Stimulated activated effector memory CD8-positive, alpha-beta T cell treated with anti-CD3 and anti-CD28 coated beads, Interleukin-12 subunit alpha, Interleukin-12 subunit beta, amount 100 ng/mL, for 72 hours (primary cell): Measurements from ENCODE around the gene TRAK2.
"Not testable (repeated sequence)": the region's sequence is repeated elsewhere in the genome, so short reads cannot be mapped to it uniquely, and the experiment has no call there.

Source experiments
- ATAC-seq: fragments of 150-1000 bp; cut with Tn5 transposase; 2 replicates; pipeline ENCODE4 v1.10.0; 2021
- DNase-seq, 2 donors: peaks; one replicate each; pipeline ENCODE4 v3.0.0; 2021 to 2022; ENCODE audit warnings: low spot score in 2 of 2
- H3K27ac Mint-ChIP-seq: one replicate; pipeline ENCODE4 v1.8.0; 2022; ENCODE audit warnings: mild to moderate bottlenecking, mixed read lengths
- H3K36me3 Mint-ChIP-seq: one replicate; pipeline ENCODE4 v1.8.0; 2022; ENCODE audit warnings: mild to moderate bottlenecking, mixed read lengths
- H3K4me1 Mint-ChIP-seq: one replicate; pipeline ENCODE4 v1.8.0; 2022; ENCODE audit warnings: mixed read lengths
- H3K4me3 Mint-ChIP-seq: one replicate; pipeline ENCODE4 v1.8.0; 2022; ENCODE audit warnings: mild to moderate bottlenecking, mixed read lengths
- H3K9me3 Mint-ChIP-seq: one replicate; pipeline ENCODE4 v1.8.0; 2022; ENCODE audit warnings: mixed read lengths

Gene TRAK2

DNA sequence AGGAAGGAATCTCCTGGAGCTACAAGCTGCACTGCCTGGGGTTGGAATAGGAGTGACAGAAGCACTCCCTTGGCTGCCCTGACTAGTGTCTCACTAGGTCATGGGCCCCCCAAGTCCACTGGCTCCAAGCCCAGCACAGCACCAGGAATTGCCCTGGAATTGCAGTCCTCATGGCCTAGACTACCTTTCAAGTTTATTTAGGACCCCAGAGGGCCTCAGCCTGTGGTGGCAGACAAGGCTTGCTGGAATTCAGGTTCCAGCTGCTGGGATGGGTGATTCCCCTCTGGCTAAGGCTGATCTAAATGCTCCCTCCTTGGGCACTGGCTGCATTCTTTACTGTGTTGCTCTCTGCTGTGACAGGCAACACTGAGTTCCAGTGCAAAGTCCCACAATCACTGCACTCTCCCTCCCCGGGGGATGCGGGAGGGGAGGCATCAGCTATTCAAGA is 14.3 kb upstream of the TRAK2 start:
- DNase-seq: no peak
- no peaks in the 10 kb centered on the region for H3K9me3 Mint-ChIP-seq
- peaks cover 10% of the 10 kb centered on the region for H3K36me3 Mint-ChIP-seq
- no peak overlapping the region for H3K27ac Mint-ChIP-seq
- ATAC-seq: no peak
- no peak overlapping the region for H3K4me3 Mint-ChIP-seq
- no peaks in the 10 kb centered on the region for H3K4me1 Mint-ChIP-seq

DNA sequence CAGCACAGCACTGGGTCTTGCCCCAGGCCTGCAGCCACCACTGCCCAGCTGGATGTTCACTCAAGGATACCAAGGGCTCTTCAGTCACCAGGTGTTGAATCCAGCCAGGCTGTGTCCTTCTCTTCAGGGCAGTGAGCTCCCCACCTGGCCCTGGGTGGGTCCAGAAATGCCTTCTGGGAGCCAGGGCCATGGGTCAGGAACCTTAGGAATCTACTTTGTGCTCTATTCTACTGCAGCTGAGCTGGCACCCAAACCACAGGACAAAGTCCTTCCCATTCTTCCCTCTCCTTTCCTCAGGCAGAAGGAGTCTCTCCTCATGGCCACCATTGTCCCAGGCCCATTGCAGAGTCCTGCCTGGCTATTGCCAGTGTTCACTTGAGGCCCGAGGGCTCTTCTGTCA is 13.3 kb upstream of the TRAK2 start:
- no peaks in the 10 kb centered on the region for H3K9me3 Mint-ChIP-seq
- no peak for ATAC-seq
- no peak overlapping the region for H3K27ac Mint-ChIP-seq
- no peak for DNase-seq
- no peak overlapping the region for H3K4me3 Mint-ChIP-seq
- H3K36me3 Mint-ChIP-seq: peaks cover 8% of the 10 kb centered on the region
- H3K4me1 Mint-ChIP-seq: no peaks in the 10 kb centered on the region

DNA sequence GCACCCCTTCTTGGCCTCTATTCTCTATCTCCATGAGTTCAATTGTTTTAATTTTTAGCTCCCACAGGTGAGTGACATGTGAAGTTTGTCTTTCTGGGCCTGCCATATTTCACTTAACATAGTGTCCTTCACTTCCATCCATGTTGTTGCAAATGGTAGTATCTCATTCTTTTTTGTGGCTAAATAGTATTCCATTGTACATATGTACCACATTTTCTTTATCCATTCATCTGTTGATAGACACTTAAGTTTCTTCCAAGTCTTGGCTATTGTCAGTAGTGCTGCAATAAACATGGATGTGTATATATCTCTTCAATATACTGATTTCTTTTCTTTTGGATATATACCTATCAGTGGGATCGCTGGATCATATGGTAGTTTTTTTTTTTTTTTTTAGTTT is 9.3 kb upstream of the TRAK2 start:
- Mint-ChIP-seq H3K9me3 (no peaks in the 10 kb centered on the region), H3K27ac (no peak overlapping the region), H3K4me1 (no peaks in the 10 kb centered on the region), H3K36me3 (peaks cover 8% of the 10 kb centered on the region), H3K4me3 (no peak overlapping the region)
- DNase-seq: no peak
- no peak for ATAC-seq

DNA sequence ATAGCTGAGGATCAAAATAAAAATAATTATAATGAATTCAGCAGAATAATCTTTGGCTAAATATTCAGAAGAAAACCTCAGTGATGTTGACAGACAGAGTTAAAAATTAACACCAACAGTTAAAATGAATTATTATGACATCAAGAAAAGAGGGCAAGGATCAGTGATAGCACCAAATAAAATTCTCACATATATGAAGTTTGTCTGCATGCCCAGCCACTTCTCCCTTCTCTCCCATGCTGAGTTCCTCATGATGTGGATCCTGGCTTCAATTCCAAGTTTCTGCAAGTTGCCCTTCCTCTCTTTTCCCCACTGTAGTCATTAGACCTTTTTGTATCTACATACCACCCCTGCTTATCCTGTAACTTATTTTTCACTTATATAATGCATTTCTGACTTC is 7.1 kb upstream of the TRAK2 start:
- Mint-ChIP-seq H3K4me3 (no peak overlapping the region), H3K4me1 (no peaks in the 10 kb centered on the region), H3K9me3 (no peaks in the 10 kb centered on the region), H3K27ac (peak overlapping the region; percentile 1), H3K36me3 (peaks cover 8% of the 10 kb centered on the region)
- ATAC-seq: no peak
- DNase-seq: no peak

DNA sequence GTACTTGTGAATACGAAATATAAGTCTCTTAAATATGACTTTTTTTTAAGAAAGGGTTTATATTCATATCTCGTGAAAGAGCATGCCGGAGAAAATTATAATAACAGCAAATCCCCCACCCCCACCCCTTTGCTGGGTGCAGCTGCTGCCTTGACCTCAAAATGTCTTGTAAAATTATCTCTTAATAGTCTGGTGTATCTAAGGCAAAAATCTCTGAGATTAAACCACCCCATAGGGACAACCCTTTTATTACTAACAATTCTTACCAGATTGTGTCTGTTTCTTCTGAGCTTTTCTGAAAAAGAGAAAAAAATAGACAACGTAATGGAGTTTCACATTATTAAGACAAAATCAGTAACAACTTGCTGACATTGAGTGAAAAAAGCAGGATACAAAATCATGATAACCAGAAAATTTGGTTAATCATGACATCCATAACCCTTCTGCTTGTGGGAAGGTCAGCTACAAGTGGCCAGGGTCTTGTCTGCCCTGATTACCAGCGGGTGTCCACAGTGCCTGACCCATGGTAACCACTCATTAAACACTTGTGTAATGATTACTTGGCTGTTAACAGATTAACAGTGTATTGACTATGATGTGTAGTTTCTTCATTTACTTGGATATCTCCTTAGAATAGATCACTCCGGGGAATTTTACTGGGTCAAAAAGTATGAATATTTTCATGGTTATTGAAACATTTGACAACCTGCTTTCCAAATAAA is 1.8 kb upstream of the TRAK2 start:
- Mint-ChIP-seq H3K9me3 (no peaks in the 10 kb centered on the region), H3K36me3 (peaks cover 12% of the 10 kb centered on the region), H3K4me1 (peaks cover 17% of the 10 kb centered on the region), H3K4me3 (peak overlapping the region; percentile 96), H3K27ac (no peak overlapping the region)
- DNase-seq (no peak), ATAC-seq (no peak)

DNA sequence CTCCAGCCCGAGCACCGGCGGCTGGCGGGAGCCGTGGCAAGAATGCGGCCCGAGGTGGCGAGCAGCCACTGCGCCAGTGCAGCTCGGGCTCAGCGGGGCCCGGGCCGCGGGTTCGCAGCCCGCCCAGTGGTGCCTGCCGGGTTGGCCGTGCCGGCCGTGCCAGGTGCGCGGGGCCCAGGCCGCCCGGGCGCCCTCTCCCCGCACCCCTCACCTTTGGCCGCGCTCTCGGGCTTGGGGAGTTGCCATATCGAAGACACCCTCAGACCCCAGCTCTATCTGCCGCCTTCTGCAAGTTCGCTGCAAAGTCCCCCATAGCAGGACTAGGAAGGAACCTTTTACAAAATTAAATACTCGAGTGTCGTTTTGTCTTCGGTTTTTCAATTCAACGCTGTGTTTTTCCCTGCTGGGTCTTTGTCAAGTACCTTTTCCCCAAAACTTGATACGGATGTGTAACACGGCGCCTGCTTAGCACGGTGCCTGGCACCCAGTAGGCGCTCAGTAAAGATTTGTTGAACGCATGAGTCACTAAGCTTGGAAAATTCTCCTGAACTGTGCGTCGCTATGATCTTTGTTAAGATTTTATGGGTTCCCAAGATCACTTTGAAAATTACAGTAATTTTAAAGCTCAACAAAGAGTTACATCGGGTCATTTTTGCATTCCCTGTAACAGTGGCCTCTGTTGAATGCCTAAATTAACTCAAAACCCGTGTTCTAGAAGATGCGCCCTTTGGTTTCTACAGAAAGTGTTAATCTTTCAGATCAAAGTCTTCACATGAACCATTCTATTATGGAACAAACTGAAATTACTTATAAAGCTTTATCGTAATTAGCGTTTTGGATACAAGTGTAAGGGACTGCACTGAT is 1.0 kb upstream of the TRAK2 start:
- H3K4me3 Mint-ChIP-seq: peak overlapping the region; percentile 96
- ATAC-seq (peak; percentile 45), DNase-seq (no peak)
- H3K36me3 Mint-ChIP-seq: peaks cover 12% of the 10 kb centered on the region
- H3K4me1 Mint-ChIP-seq: peaks cover 25% of the 10 kb centered on the region
- H3K27ac Mint-ChIP-seq: peak overlapping the region; percentile 93
- no peaks in the 10 kb centered on the region for H3K9me3 Mint-ChIP-seq

DNA sequence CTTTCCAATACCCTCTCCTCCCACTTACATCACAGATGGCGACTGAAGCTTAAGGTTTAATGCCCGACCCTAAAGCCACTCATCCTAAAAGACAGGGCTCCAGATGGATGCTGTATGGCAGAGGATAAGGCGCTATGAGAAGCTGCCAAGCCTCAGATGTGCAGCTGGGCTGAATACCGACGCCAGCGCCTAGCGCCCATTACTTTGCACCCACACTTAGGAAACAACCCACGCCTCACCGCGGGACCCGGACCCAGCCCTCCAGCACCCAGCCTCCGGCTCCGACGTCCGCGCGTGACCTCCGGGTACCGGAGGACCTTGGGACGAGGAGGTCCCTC is 335 bp downstream of the TRAK2 start:
- DNase-seq: no peak
- peak overlapping the region; percentile 93 for H3K27ac Mint-ChIP-seq
- H3K9me3 Mint-ChIP-seq: no peaks in the 10 kb centered on the region
- peak overlapping the region; percentile 96 for H3K4me3 Mint-ChIP-seq
- peaks cover 12% of the 10 kb centered on the region for H3K36me3 Mint-ChIP-seq
- ATAC-seq: peak; percentile 31
- peaks cover 37% of the 10 kb centered on the region for H3K4me1 Mint-ChIP-seq

DNA sequence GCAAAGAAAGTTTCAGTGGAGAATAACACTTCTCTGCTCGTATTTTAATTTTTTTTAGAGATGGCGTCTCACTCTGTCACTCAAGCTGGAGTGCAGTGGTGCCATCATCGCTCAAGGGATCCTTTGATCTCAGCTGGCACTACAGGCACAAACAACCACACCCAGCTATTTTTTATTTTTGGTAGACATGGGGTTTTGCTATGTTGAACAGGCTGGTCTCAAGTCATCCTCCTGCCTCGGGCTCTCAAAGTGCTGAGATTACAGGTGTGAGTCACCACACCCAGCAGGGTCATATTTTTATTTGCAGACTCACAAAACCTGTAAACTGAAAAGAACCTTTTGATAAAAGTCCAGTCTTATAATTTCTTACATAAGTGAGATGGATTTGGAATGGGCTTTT is 2.6 kb downstream of the TRAK2 start:
- peaks cover 12% of the 10 kb centered on the region for H3K36me3 Mint-ChIP-seq
- no peak overlapping the region for H3K27ac Mint-ChIP-seq
- no peaks in the 10 kb centered on the region for H3K9me3 Mint-ChIP-seq
- no peak for DNase-seq
- H3K4me1 Mint-ChIP-seq: peaks cover 37% of the 10 kb centered on the region
- H3K4me3 Mint-ChIP-seq: peak overlapping the region; percentile 57
- ATAC-seq: no peak

DNA sequence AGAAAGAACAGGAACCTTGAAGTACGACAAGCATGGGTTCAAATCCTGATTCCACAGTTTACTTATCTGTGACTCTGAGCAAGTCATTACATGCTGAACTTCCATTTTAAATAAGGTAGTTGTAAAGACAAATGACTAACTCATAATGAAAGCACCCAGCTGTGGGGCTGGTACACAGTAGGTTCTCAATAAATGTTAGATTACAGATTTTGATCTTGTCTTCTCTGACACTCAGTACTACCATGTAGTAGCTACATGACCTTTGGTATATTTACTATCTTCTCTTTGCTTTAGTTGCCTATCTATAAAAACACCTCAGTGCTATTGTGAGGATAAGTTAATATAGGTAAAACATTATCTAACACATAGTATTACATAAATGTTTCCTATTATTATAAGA is 3.2 kb downstream of the TRAK2 start:
- Mint-ChIP-seq H3K4me1 (peaks cover 37% of the 10 kb centered on the region), H3K27ac (peak overlapping the region; percentile 88), H3K36me3 (peaks cover 12% of the 10 kb centered on the region), H3K4me3 (peak overlapping the region; percentile 57), H3K9me3 (no peaks in the 10 kb centered on the region)
- ATAC-seq (no peak), DNase-seq (no peak)

DNA sequence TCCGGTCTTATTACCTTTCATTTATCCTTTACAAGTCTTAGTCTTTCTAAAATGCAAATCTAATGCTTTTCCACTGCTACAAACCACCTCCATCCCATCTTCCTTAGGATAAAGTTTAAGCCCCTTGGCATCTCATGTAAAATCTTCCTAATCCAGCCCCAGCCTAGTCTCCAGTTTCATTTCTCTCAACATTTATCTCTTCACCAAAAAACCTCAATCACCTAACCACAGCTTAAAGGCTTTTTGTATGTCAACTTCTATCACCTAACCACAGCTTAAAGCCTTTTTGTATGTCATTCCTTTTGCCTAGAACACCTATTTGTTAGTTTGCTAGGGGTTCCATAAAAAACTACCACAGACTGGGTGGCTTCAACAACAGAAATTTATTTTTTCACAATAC is 4.2 kb downstream of the TRAK2 start:
- Mint-ChIP-seq H3K4me3 (no peak overlapping the region), H3K4me1 (peaks cover 37% of the 10 kb centered on the region)

DNA sequence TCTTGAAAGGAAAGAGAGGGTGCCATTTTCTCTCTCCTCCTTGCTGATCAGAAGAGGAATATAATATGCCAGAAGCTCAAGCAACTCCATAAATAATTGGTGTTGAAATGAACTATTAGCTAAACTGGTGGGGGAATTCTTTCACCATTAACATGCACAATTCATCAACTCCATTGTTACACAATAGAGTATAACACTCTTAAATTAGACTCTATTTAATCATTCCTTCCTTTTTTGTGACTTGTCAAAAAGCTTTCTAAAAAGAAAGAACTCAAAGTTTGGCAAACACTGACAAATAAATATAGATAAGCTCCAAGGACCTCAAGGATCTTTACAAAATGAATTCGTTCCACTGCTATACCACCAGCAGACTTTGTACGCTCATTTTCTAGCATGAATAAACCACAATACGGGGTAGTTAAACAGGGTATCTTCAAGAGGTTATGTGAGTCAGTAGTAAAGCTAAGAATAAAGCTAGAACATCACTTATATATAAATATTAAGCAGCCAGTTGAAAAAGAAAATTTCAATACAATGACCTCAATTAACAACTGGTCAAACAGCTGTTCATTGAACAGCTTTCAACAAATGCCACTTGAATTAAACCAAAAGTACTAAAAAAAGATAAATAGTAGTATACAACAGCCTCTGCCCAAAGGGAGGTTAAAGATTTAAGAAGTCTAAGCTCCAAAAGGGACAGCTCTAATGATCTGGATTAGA is 6.4 kb downstream of the TRAK2 start:
- Mint-ChIP-seq H3K36me3 (no peaks in the 10 kb centered on the region), H3K27ac (no peak overlapping the region), H3K4me3 (no peak overlapping the region), H3K4me1 (peaks cover 35% of the 10 kb centered on the region), H3K9me3 (no peaks in the 10 kb centered on the region)
- ATAC-seq (no peak), DNase-seq (no peak)

More for the DNA sequence above, 4.2 kb downstream of the TRAK2 start:
- H3K36me3 Mint-ChIP-seq: peaks cover 12% of the 10 kb centered on the region
- ATAC-seq: no peak
- no peaks in the 10 kb centered on the region for H3K9me3 Mint-ChIP-seq
- no peak for DNase-seq
- peak overlapping the region; percentile 88 for H3K27ac Mint-ChIP-seq

DNA sequence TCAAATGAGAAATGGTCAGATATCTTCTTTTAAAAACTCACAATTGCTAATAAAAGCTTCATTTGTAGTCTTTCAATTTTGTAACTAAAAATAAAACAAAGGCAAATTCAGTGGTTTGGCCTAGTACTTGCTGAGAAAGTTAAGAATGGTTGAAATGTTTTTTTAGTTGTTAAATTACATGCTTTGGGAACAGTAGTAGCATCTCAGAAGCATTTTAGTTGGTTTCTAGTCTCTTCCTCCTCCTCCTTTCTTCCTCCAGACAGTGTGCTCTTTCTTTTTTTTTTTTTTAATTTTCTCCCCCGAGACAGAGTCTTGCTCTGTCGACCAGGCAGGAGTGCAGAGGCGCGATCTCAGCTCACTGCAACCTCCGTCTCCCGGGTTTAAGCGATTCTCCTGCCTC is 9.8 kb downstream of the TRAK2 start:
- Mint-ChIP-seq H3K36me3 (no peaks in the 10 kb centered on the region), H3K4me1 (peaks cover 12% of the 10 kb centered on the region), H3K27ac (no peak overlapping the region), H3K9me3 (no peaks in the 10 kb centered on the region), H3K4me3 (no peak overlapping the region)
- ATAC-seq (no peak), DNase-seq (no peak)

DNA sequence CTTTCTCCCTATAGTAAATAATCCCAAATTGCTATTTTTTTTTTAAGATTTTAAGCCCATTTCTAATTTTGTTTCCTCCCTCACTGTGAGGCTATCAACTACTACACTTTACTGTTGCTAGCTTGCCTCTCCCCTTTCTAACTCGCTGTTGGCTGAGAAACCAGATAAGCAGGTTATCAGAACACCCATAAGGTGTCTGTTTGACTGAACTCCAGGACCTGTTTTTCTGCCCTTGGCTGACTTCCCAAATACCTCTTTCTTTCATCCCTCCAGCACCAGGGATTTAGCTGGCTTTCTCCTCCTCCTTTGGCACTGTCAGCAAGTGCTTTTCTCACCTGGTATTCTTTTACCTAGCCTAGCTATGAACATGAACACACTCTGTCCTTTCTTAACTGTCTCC is 11.1 kb downstream of the TRAK2 start:
- DNase-seq (no peak), ATAC-seq (no peak)
- Mint-ChIP-seq H3K4me3 (no peak overlapping the region), H3K27ac (no peak overlapping the region), H3K9me3 (no peaks in the 10 kb centered on the region), H3K4me1 (peaks cover 9% of the 10 kb centered on the region), H3K36me3 (no peaks in the 10 kb centered on the region)

DNA sequence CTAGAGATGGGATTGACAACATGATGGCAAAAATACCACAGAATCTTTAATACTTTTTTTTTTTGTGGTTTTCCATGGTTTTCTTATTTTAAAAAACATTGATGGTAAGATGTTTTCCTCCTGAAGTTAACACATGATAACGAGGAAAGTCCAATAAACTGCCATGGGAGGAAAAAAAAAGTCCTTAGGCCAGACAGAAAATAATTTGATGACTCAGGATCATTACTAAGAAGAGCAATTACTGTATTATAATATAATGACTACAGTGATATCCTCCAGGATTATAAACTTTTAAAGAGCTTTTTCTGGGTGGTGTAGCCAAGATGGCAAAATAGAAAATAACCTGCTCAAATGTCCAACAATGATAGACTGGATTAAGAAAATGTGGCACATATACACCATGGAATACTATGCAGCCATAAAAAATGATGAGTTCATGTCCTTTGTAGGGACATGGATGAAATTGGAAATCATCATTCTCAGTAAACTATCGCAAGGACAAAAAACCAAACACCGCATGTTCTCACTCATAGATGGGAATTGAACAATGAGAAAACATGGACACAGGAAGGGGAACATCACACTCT is 11.8 kb downstream of the TRAK2 start:
- H3K4me1 Mint-ChIP-seq, ATAC-seq, H3K27ac Mint-ChIP-seq, DNase-seq, H3K9me3 Mint-ChIP-seq, H3K4me3 Mint-ChIP-seq, H3K36me3 Mint-ChIP-seq: not testable (repeated sequence)

DNA sequence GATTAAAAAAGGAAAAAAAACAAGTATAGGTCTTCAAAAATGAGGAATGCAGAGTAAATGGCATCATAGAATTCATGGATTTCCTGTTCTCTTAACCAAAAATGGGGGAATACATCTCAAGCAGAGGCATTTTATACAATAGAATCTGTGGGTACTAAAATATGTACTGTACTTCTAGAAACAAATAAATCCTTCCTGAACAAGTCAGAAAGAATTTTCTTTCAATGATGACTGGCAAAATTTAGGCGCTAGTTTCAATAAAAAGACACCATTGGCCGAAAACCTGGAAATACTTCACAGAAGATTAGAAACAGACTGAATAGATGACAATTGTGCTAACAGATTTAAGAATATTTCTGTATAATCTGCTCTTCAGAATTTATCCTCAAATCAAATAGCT is 15.1 kb downstream of the TRAK2 start:
- Mint-ChIP-seq H3K9me3 (no peaks in the 10 kb centered on the region), H3K4me1 (peaks cover 31% of the 10 kb centered on the region), H3K36me3 (no peaks in the 10 kb centered on the region), H3K27ac (peak overlapping the region; percentile 63), H3K4me3 (no peak overlapping the region)
- no peak for ATAC-seq
- DNase-seq: no peak
